HG02623 (cell line): ENCODE measurements around the gene CEBPA.

ENCODE experiments used
- ATAC-seq: cut with Tn5 transposase; IDR thresholded peaks from one replicate; pipeline ENCODE4 v1.9.1; 2021; ENCODE audit warnings: moderate library complexity; ENCODE audit not compliant: unreplicated experiment

CEBPA gene

GRCh38 chr19:33252418-33252962, 49.8 kb downstream of the CEBPA start:
- no peak for ATAC-seq

- ATAC-seq: no peak
Measured at GRCh38 chr19:33251526-33252090, 50.7 kb downstream of the CEBPA start.

- no peak for ATAC-seq
Measured at GRCh38 chr19:33251076-33251475, 51.3 kb downstream of the CEBPA start.

- no peak for ATAC-seq
Measured at GRCh38 chr19:33250500-33250899, 51.8 kb downstream of the CEBPA start.
